SK-N-SH (cell line): ENCODE results near the gene KIF1A. TPM values are rescaled to one million over a fixed set of nuclear protein-coding genes. Genes with fewer than 3 reads are reported as not detected.

Experiments used
- CTCF ChIA-PET: fragments of 300-600, 350-600 bp; formaldehyde crosslinking; extraction: SDS; loops from one replicate; lab custom pipeline; 2021; lab: Yijun Ruan, JAX
- POLR2A ChIA-PET: fragments of 350-600 bp; sonication (Branson Sonifier 250); formaldehyde crosslinking; extraction: SDS; loops from one replicate; lab custom pipeline; 2020; ENCODE audit warnings: antibody characterized with exemption, inconsistent platforms; lab: Yijun Ruan, JAX
- DNase-seq: peaks from one replicate; pipeline ENCODE4 v3.0.0; 2012
- H2AFZ ChIP-seq: fragments of 200-600 bp; sonication (generic); 2 replicates; pipeline ENCODE4 v1.8.1; 2016; ENCODE audit warnings: antibody characterized with exemption, mild to moderate bottlenecking, low read depth
- H3F3A ChIP-seq: fragments of 200-600 bp; sonication (generic); replicated peaks from 2 replicates; pipeline ENCODE3; 2016; ENCODE audit warnings: antibody characterized with exemption, mild to moderate bottlenecking; ENCODE audit not compliant: insufficient read depth
- H3K27ac ChIP-seq, 2 experiments: fragments of 200-500 bp in 1 of 2; fragments of 200-600 bp in 1 of 2; sonication (Bioruptor generic) in 1 of 2; sonication (generic), shearing (Covaris generic) in 1 of 2; 2 replicates each; pipeline versions ENCODE4 v1.5.1 to v1.6.1; 2014 to 2016; ENCODE audit warnings: low read depth in 2 of 2, inconsistent platforms in 1 of 2, low read length in 1 of 2, mild to moderate bottlenecking in 1 of 2, mixed read lengths in 1 of 2
- H3K27me3 ChIP-seq: fragments of 200-600 bp; sonication (generic), shearing (Covaris generic); 2 replicates; pipeline ENCODE4 v1.6.1; 2016; ENCODE audit warnings: mixed run types; ENCODE audit not compliant: insufficient read depth
- H3K36me3 ChIP-seq, 2 experiments: fragments of 200-500 bp in 1 of 2; fragments of 200-600 bp in 1 of 2; sonication (Bioruptor generic) in 1 of 2; sonication (generic) in 1 of 2; replicated peaks in 1 of 2; 2 replicates each; pipeline versions ENCODE3 to v1.5.1; 2014 to 2016; ENCODE audit warnings: low read length in 1 of 2, mild to moderate bottlenecking in 1 of 2; ENCODE audit not compliant: insufficient read depth in 2 of 2, control insufficient read depth in 1 of 2
- H3K4me1 ChIP-seq, 2 experiments: fragments of 200-500 bp in 1 of 2; fragments of 200-600 bp in 1 of 2; sonication (Bioruptor generic) in 1 of 2; sonication (generic), shearing (Covaris generic) in 1 of 2; 2 replicates each; pipeline versions ENCODE4 v1.5.1 to v1.6.1; 2014 to 2016; ENCODE audit warnings: low read depth in 1 of 2, low read length in 1 of 2, mixed run types in 1 of 2; ENCODE audit not compliant: insufficient read depth in 2 of 2, control insufficient read depth in 1 of 2
- H3K4me2 ChIP-seq: fragments of 200-600 bp; sonication (generic), shearing (Covaris generic); 2 replicates; pipeline ENCODE4 v1.6.1; 2017; ENCODE audit warnings: mixed run types
- H3K4me3 ChIP-seq, 2 experiments: fragments of 200-500 bp in 1 of 2; fragments of 200-600 bp in 1 of 2; sonication (Bioruptor generic) in 1 of 2; sonication (generic), shearing (Covaris generic) in 1 of 2; 2 replicates each; pipeline versions ENCODE4 v1.5.1 to v1.8.1; 2014 to 2016; ENCODE audit warnings: low read depth in 2 of 2, inconsistent platforms in 1 of 2, low read length in 1 of 2, mild to moderate bottlenecking in 1 of 2, mixed read lengths in 1 of 2, moderate library complexity in 1 of 2
- H3K79me2 ChIP-seq: fragments of 200-600 bp; sonication (generic); 2 replicates; pipeline ENCODE4 v1.8.1; 2017; ENCODE audit warnings: mild to moderate bottlenecking; ENCODE audit not compliant: insufficient read depth
- H3K9ac ChIP-seq: fragments of 200-600 bp; sonication (generic); 2 replicates; pipeline ENCODE4 v1.6.1; 2017; ENCODE audit warnings: mixed run types
- H3K9me2 ChIP-seq: fragments of 200-600 bp; sonication (generic); 2 replicates; pipeline ENCODE4 v1.6.1; 2017; ENCODE audit warnings: mixed run types
- H3K9me3 ChIP-seq: fragments of 200-600 bp; sonication (generic); 2 replicates; pipeline ENCODE4 v1.6.1; 2017; ENCODE audit warnings: mixed run types, mild to moderate bottlenecking, moderate library complexity
- H4K20me1 ChIP-seq: fragments of 200-600 bp; sonication (generic); 2 replicates; pipeline ENCODE4 v1.6.1; 2017; ENCODE audit warnings: mild to moderate bottlenecking, mixed run types; ENCODE audit not compliant: insufficient read depth
- CHD2 ChIP-seq: fragments of 150-350 bp; IDR thresholded peaks from 2 replicates; pipeline ENCODE4 v1.6.1; 2018; ENCODE audit warnings: low read length; ENCODE audit not compliant: partially characterized antibody
- EP300 ChIP-seq, 2 experiments: IDR thresholded peaks; 2 replicates each; pipeline versions ENCODE4 v1.4.0 to v1.6.1; 2012; ENCODE audit warnings: borderline replicate concordance in 1 of 2, low read depth in 1 of 2, low read length in 1 of 2
- EZH2phosphoT487 ChIP-seq: fragments of 200-600 bp; sonication (generic); IDR thresholded peaks from 2 replicates; pipeline ENCODE4 v1.6.1; 2017; ENCODE audit warnings: low read depth, mixed run types, mild to moderate bottlenecking, antibody characterized with exemption, moderate library complexity, borderline replicate concordance
- FOXJ3 ChIP-seq: sonication (generic); formaldehyde crosslinking; IDR thresholded peaks from 2 replicates; pipeline ENCODE4 v1.5.1; 2020; ENCODE audit warnings: mild to moderate bottlenecking, missing genetic modification reagents
- FOXM1 ChIP-seq: IDR thresholded peaks from 2 replicates; pipeline ENCODE4 v1.4.0; 2012; ENCODE audit warnings: low read depth, mild to moderate bottlenecking
- NRF1 ChIP-seq: IDR thresholded peaks from 2 replicates; pipeline ENCODE4 v1.6.1; 2012; ENCODE audit warnings: low read depth, mild to moderate bottlenecking, low read length
- RCOR1 ChIP-seq: fragments of 150-350 bp; IDR thresholded peaks from 2 replicates; pipeline ENCODE4 v1.6.1; 2017; ENCODE audit warnings: antibody characterized with exemption, low read length
- RFX5 ChIP-seq: IDR thresholded peaks from 2 replicates; pipeline ENCODE4 v1.6.1; 2012; ENCODE audit warnings: mild to moderate bottlenecking, improper control_type of control experiment, low read length
- TAF1 ChIP-seq: IDR thresholded peaks from 2 replicates; pipeline ENCODE4 v1.6.1; 2012; ENCODE audit warnings: low read depth, mild to moderate bottlenecking, low read length, moderate library complexity, borderline replicate concordance
- TCF12 ChIP-seq: IDR thresholded peaks from 2 replicates; pipeline ENCODE4 v1.4.0; 2012
- TEAD4 ChIP-seq: IDR thresholded peaks from 2 replicates; pipeline ENCODE4 v1.4.0; 2012; ENCODE audit warnings: mild to moderate bottlenecking, borderline replicate concordance; ENCODE audit not compliant: insufficient read depth
- WGBS: methylation state at CpG from one replicate; pipeline ENCODE4 v1.1.6; 2017; ENCODE audit warnings: low lambda C conversion rate; 5-methylcytosine and 5-hydroxymethylcytosine counted together
- polyA plus RNA-seq, 3 experiments: library from polyadenylated mRNA; depleted of rRNA; stranded (reverse); fragments of >200 nt; gene quantifications; 2 replicates each; pipeline ENCODE4 v1.2.3, GENCODE V29; 2012
- TF ChIP-seq, protein P1 (sequence below): fragments of 150-350 bp; IDR thresholded peaks from 2 replicates; pipeline ENCODE4 v1.6.1; 2017; ENCODE audit warnings: antibody characterized with exemption, low read length, low read depth, borderline replicate concordance
- TF ChIP-seq, protein P2 (sequence below): IDR thresholded peaks from 2 replicates; pipeline ENCODE4 v1.6.1; 2012; ENCODE audit warnings: mild to moderate bottlenecking, low read depth, low read length, moderate library complexity
- TF ChIP-seq, protein P3 (sequence below): IDR thresholded peaks from 2 replicates; pipeline ENCODE4 v1.4.0; 2012; ENCODE audit warnings: low read depth, borderline replicate concordance

KIF1A gene
- polyA plus RNA-seq, 1 of the 3 experiments (the other 2 are of a cell fraction): 0.21 TPM

DNA sequence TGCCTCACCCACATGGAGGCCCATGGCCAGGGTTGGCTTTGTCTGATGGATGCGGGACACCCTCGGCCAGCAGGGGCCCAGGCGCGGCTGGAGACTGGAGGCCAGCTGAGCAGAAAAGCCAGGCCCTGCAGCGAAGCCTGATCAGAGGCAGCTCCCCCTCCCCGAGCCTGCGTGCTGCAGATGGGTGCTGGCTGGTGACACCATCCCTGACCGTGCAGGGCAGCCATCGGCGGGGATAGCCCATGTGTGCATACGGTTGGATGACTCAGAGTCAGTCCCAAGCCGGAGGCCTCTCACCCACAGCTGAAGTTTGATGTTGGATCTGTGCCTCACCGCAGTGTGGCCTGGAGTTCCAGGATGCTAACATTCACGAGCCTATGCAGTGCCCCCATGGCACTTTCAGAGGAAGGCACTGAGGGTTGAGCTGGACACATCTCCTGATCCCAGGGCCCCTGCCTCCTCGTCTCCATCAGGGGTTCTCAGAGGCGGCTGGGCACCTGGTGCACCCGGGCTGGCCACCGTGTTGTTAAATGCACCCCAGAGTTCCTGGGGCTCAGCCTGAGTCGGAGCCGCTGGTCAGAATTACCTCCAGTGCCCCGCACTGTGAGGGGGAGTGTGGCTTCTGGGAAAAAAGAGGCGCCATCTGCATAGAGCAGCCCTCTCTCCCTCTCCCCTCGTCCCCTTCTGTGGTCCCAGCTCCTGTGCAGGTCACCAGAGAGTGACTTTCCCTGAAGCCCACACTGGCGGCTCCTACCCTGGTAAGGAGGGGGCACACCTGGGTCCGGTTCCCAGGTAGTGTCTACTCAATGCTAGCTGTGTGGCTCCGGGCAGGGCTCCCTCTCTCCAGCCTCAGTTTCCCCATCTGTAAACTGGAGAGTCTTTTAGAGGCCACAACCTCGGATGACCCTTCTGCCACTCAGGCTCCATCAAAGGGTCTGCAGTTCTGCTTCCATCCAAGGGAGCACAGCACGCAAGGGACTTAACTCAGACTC, 19.4 kb upstream of the KIF1A start:
- ChIA-PET POLR2A (interaction anchor here (0.9 kb wide), 1 partner anchor 236 kb away, joined by 4 read pairs; no protein-coding TSS in a partner anchor), CTCF (interaction anchor here (0.6 to 5.4 kb wide), 50 partner anchors 10 to 826 kb away, joined by 3 to 71 read pairs (median 5); partner anchors contain the start of genes AGXT, KIF1A and RNPEPL1)
- Histone ChIP-seq H4K20me1 (no peaks in the 10 kb centered on the region), H3F3A (no peaks in the 10 kb centered on the region), H3K9ac (no peak overlapping the region), H3K4me2 (no peak overlapping the region), H3K4me3 (no peak overlapping the region), H3K27ac (no peak overlapping the region), H2AFZ (no peak overlapping the region), H3K79me2 (no peaks in the 10 kb centered on the region), H3K36me3 (no peaks in the 10 kb centered on the region), H3K27me3 (no peaks in the 10 kb centered on the region; the same call in 1 of the 2 replicates), H3K9me2 (no peaks in the 10 kb centered on the region), H3K4me1 (peaks cover 0 to 19% of the 10 kb centered on the region in 2 experiments; a peak in 1 of 4 replicates), H3K9me3 (no peaks in the 10 kb centered on the region)
- 79% methylated on average over 10 of the region's 28 CpGs for WGBS
- TF ChIP-seq, protein P1, sequence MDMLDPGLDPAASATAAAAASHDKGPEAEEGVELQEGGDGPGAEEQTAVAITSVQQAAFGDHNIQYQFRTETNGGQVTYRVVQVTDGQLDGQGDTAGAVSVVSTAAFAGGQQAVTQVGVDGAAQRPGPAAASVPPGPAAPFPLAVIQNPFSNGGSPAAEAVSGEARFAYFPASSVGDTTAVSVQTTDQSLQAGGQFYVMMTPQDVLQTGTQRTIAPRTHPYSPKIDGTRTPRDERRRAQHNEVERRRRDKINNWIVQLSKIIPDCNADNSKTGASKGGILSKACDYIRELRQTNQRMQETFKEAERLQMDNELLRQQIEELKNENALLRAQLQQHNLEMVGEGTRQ: no peak
- no peak for TF ChIP-seq FOXJ3 (CRISPR knock-in tag)
- no peak for TF ChIP-seq TAF1
- TF ChIP-seq NRF1: no peak
- no peak for TF ChIP-seq TCF12
- TF ChIP-seq, protein P2, sequence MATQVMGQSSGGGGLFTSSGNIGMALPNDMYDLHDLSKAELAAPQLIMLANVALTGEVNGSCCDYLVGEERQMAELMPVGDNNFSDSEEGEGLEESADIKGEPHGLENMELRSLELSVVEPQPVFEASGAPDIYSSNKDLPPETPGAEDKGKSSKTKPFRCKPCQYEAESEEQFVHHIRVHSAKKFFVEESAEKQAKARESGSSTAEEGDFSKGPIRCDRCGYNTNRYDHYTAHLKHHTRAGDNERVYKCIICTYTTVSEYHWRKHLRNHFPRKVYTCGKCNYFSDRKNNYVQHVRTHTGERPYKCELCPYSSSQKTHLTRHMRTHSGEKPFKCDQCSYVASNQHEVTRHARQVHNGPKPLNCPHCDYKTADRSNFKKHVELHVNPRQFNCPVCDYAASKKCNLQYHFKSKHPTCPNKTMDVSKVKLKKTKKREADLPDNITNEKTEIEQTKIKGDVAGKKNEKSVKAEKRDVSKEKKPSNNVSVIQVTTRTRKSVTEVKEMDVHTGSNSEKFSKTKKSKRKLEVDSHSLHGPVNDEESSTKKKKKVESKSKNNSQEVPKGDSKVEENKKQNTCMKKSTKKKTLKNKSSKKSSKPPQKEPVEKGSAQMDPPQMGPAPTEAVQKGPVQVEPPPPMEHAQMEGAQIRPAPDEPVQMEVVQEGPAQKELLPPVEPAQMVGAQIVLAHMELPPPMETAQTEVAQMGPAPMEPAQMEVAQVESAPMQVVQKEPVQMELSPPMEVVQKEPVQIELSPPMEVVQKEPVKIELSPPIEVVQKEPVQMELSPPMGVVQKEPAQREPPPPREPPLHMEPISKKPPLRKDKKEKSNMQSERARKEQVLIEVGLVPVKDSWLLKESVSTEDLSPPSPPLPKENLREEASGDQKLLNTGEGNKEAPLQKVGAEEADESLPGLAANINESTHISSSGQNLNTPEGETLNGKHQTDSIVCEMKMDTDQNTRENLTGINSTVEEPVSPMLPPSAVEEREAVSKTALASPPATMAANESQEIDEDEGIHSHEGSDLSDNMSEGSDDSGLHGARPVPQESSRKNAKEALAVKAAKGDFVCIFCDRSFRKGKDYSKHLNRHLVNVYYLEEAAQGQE: no peak
- no peak for TF ChIP-seq RCOR1
- TF ChIP-seq, protein P3, sequence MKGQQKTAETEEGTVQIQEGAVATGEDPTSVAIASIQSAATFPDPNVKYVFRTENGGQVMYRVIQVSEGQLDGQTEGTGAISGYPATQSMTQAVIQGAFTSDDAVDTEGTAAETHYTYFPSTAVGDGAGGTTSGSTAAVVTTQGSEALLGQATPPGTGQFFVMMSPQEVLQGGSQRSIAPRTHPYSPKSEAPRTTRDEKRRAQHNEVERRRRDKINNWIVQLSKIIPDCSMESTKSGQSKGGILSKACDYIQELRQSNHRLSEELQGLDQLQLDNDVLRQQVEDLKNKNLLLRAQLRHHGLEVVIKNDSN: no peak
- no peak for TF ChIP-seq FOXM1
- no peak for TF ChIP-seq RFX5
- TF ChIP-seq EP300 (IDR thresholded peaks at IDR 0.05; ENCODE audit: borderline replicate concordance in 1 of 2, low read depth in 1 of 2, low read length in 1 of 2): no peak
- no peak for TF ChIP-seq CHD2
- TF ChIP-seq EZH2phosphoT487: no peak
- TF ChIP-seq TEAD4: no peak
- DNase-seq: no peak
